SK-N-MC (cell line): ENCODE measurements around the gene FURIN.
"Not testable (repeated sequence)": the region's sequence is repeated elsewhere in the genome, so short reads cannot be mapped to it uniquely, and the experiment has no call there.

Experiments used
- EZH2 ChIP-seq: fragments of 200-600 bp; sonication (generic); IDR thresholded peaks from one replicate; pipeline ENCODE4 v1.6.1; 2017; ENCODE audit warnings: antibody characterized with exemption
- FOXP2 ChIP-seq: optimal IDR thresholded peaks from 2 replicates; pipeline ENCODE3; 2011; ENCODE audit warnings: mild to moderate bottlenecking, moderate library complexity; ENCODE audit not compliant: insufficient read depth; ENCODE audit errors: extremely low read length, control extremely low read depth
- POLR2AphosphoS5 ChIP-seq: IDR thresholded peaks from 2 replicates; pipeline ENCODE4 v1.6.1; 2012; ENCODE audit warnings: mild to moderate bottlenecking, low read depth, low read length, borderline replicate concordance

DNA sequence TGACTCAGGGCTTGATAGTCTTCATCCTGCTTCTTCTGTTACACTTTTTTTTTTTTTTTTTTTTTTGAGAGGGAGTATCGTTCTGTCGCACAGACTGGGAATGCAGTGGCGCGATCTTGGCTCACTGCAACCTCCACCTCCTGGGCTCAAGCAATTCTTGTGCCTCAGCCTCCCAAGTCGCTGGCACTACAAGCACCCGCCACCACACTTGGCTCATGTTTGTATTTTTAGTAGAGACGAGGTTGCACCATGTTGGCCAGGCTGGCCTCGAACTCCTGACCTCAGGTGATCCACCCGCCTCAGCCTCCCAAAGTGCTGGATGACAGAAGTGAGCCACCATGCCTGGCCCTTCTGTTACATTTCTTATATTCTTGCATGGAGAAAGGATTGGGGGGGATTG, 6.6 kb downstream of the FURIN start:
- not testable (repeated sequence) for TF ChIP-seq EZH2, POLR2AphosphoS5, FOXP2
